Measurements from ENCODE around the gene UBL4B.

UBL4B gene

GRCh38 chr1:110119843-110120242 lies 7.6 kb downstream of the UBL4B start:
- peaks cover 3% of the 10 kb centered on the region for H3K4me1 ChIP-seq (ENCODE audit: insufficient read depth, insufficient read length)
- TF ChIP-seq ZNF274 (IDR thresholded peaks at IDR 0.05; ENCODE audit: low read depth, low read length): no peak
- no peak for TF ChIP-seq SUZ12 (IDR thresholded peaks at IDR 0.05; ENCODE audit: extremely low read depth, insufficient read depth, insufficient read length)
- H3K36me3 ChIP-seq (ENCODE audit: insufficient read depth, insufficient read length, low read length): no peaks in the 10 kb centered on the region
- DNase-seq (ENCODE audit: low read depth, low spot score): no peak
- H3K27me3 ChIP-seq (ENCODE audit: insufficient read depth, insufficient read length): no peaks in the 10 kb centered on the region
- H3K9ac ChIP-seq (ENCODE audit: insufficient read length, low read depth): no peak overlapping the region
- peaks cover 28% of the 10 kb centered on the region for H3K9me3 ChIP-seq (ENCODE audit: insufficient read depth, low read length)
- no peak overlapping the region for H3K4me3 ChIP-seq (ENCODE audit: insufficient read length, low read depth)

- H3K9me3 ChIP-seq (ENCODE audit: insufficient read depth, low read length): peaks cover 28% of the 10 kb centered on the region
- H3K4me3 ChIP-seq (ENCODE audit: insufficient read length, low read depth): no peak overlapping the region
- no peak overlapping the region for H3K9ac ChIP-seq (ENCODE audit: insufficient read length, low read depth)
- H3K36me3 ChIP-seq (ENCODE audit: insufficient read depth, insufficient read length, low read length): no peaks in the 10 kb centered on the region
- no peaks in the 10 kb centered on the region for H3K27me3 ChIP-seq (ENCODE audit: insufficient read depth, insufficient read length)
- no peak for TF ChIP-seq ZNF274 (IDR thresholded peaks at IDR 0.05; ENCODE audit: low read depth, low read length)
- no peak for TF ChIP-seq SUZ12 (IDR thresholded peaks at IDR 0.05; ENCODE audit: extremely low read depth, insufficient read depth, insufficient read length)
- no peak for TF ChIP-seq YY1 (IDR thresholded peaks at IDR 0.05; ENCODE audit: insufficient read depth, insufficient read length)
- no peak for DNase-seq (ENCODE audit: low read depth, low spot score)
- H3K4me1 ChIP-seq (ENCODE audit: insufficient read depth, insufficient read length): peaks cover 3% of the 10 kb centered on the region
Observed at GRCh38 chr1:110120960-110121561, 8.8 kb downstream of the UBL4B start.

GRCh38 chr1:110123224-110123623 lies 11.0 kb downstream of the UBL4B start:
- Histone ChIP-seq H3K9ac (ENCODE audit: insufficient read length, low read depth) (no peak overlapping the region), H3K9me3 (ENCODE audit: insufficient read depth, low read length) (peaks cover 28% of the 10 kb centered on the region), H3K4me1 (ENCODE audit: insufficient read depth, insufficient read length) (no peaks in the 10 kb centered on the region), H3K36me3 (ENCODE audit: insufficient read depth, insufficient read length, low read length) (no peaks in the 10 kb centered on the region), H3K4me3 (ENCODE audit: insufficient read length, low read depth) (no peak overlapping the region), H3K27me3 (ENCODE audit: insufficient read depth, insufficient read length) (no peaks in the 10 kb centered on the region)
- TF ChIP-seq ZNF274 (IDR thresholded peaks at IDR 0.05; ENCODE audit: low read depth, low read length) (no peak), SUZ12 (IDR thresholded peaks at IDR 0.05; ENCODE audit: extremely low read depth, insufficient read depth, insufficient read length) (no peak), YY1 (IDR thresholded peaks at IDR 0.05; ENCODE audit: insufficient read depth, insufficient read length) (no peak)
- DNase-seq (ENCODE audit: low read depth, low spot score): no peak

- TF ChIP-seq YY1 (IDR thresholded peaks at IDR 0.05; ENCODE audit: insufficient read depth, insufficient read length) (no peak), SUZ12 (IDR thresholded peaks at IDR 0.05; ENCODE audit: extremely low read depth, insufficient read depth, insufficient read length) (no peak), ZNF274 (IDR thresholded peaks at IDR 0.05; ENCODE audit: low read depth, low read length) (no peak)
- H3K27me3 ChIP-seq (ENCODE audit: insufficient read depth, insufficient read length): no peaks in the 10 kb centered on the region
- no peak for DNase-seq (ENCODE audit: low read depth, low spot score)
- no peak overlapping the region for H3K4me3 ChIP-seq (ENCODE audit: insufficient read length, low read depth)
- H3K36me3 ChIP-seq (ENCODE audit: insufficient read depth, insufficient read length, low read length): no peaks in the 10 kb centered on the region
- no peaks in the 10 kb centered on the region for H3K4me1 ChIP-seq (ENCODE audit: insufficient read depth, insufficient read length)
- no peak overlapping the region for H3K9ac ChIP-seq (ENCODE audit: insufficient read length, low read depth)
- H3K9me3 ChIP-seq (ENCODE audit: insufficient read depth, low read length): peaks cover 28% of the 10 kb centered on the region
Observed at GRCh38 chr1:110125810-110126209, 13.6 kb downstream of the UBL4B start.

- DNase-seq (ENCODE audit: low read depth, low spot score): no peak
- TF ChIP-seq YY1 (IDR thresholded peaks at IDR 0.05; ENCODE audit: insufficient read depth, insufficient read length) (no peak), ZNF274 (IDR thresholded peaks at IDR 0.05; ENCODE audit: low read depth, low read length) (no peak), SUZ12 (IDR thresholded peaks at IDR 0.05; ENCODE audit: extremely low read depth, insufficient read depth, insufficient read length) (no peak)
- Histone ChIP-seq H3K4me3 (ENCODE audit: insufficient read length, low read depth) (no peak overlapping the region), H3K4me1 (ENCODE audit: insufficient read depth, insufficient read length) (no peaks in the 10 kb centered on the region), H3K9ac (ENCODE audit: insufficient read length, low read depth) (no peak overlapping the region), H3K27me3 (ENCODE audit: insufficient read depth, insufficient read length) (no peaks in the 10 kb centered on the region), H3K36me3 (ENCODE audit: insufficient read depth, insufficient read length, low read length) (no peaks in the 10 kb centered on the region), H3K9me3 (ENCODE audit: insufficient read depth, low read length) (no peaks in the 10 kb centered on the region)
Observed at GRCh38 chr1:110130113-110130591, 17.9 kb downstream of the UBL4B start.

GRCh38 chr1:110130989-110131388 lies 18.7 kb downstream of the UBL4B start:
- no peak for DNase-seq (ENCODE audit: low read depth, low spot score)
- TF ChIP-seq ZNF274 (IDR thresholded peaks at IDR 0.05; ENCODE audit: low read depth, low read length) (no peak), SUZ12 (IDR thresholded peaks at IDR 0.05; ENCODE audit: extremely low read depth, insufficient read depth, insufficient read length) (no peak), YY1 (IDR thresholded peaks at IDR 0.05; ENCODE audit: insufficient read depth, insufficient read length) (no peak)
- H3K36me3 ChIP-seq (ENCODE audit: insufficient read depth, insufficient read length, low read length): no peaks in the 10 kb centered on the region
- no peak overlapping the region for H3K4me3 ChIP-seq (ENCODE audit: insufficient read length, low read depth)
- H3K27me3 ChIP-seq (ENCODE audit: insufficient read depth, insufficient read length): no peaks in the 10 kb centered on the region
- no peak overlapping the region for H3K9ac ChIP-seq (ENCODE audit: insufficient read length, low read depth)
- H3K4me1 ChIP-seq (ENCODE audit: insufficient read depth, insufficient read length): peaks cover 2% of the 10 kb centered on the region
- H3K9me3 ChIP-seq (ENCODE audit: insufficient read depth, low read length): no peaks in the 10 kb centered on the region

- H3K4me1 ChIP-seq (ENCODE audit: insufficient read depth, insufficient read length): peaks cover 10% of the 10 kb centered on the region
- H3K4me3 ChIP-seq (ENCODE audit: insufficient read length, low read depth): no peak overlapping the region
- no peaks in the 10 kb centered on the region for H3K27me3 ChIP-seq (ENCODE audit: insufficient read depth, insufficient read length)
- no peaks in the 10 kb centered on the region for H3K9me3 ChIP-seq (ENCODE audit: insufficient read depth, low read length)
- DNase-seq (ENCODE audit: low read depth, low spot score): no peak
- H3K9ac ChIP-seq (ENCODE audit: insufficient read length, low read depth): no peak overlapping the region
- no peaks in the 10 kb centered on the region for H3K36me3 ChIP-seq (ENCODE audit: insufficient read depth, insufficient read length, low read length)
- TF ChIP-seq ZNF274 (IDR thresholded peaks at IDR 0.05; ENCODE audit: low read depth, low read length): no peak
- no peak for TF ChIP-seq SUZ12 (IDR thresholded peaks at IDR 0.05; ENCODE audit: extremely low read depth, insufficient read depth, insufficient read length)
- TF ChIP-seq YY1 (IDR thresholded peaks at IDR 0.05; ENCODE audit: insufficient read depth, insufficient read length): no peak
Observed at GRCh38 chr1:110132682-110133081, 20.4 kb downstream of the UBL4B start.

All from NT2/D1 (cell line).